ENCODE data around the gene TAGLN.
"Not testable (repeated sequence)": the region's sequence is repeated elsewhere in the genome, so short reads cannot be mapped to it uniquely, and the experiment has no call there.

Gene TAGLN

DNA sequence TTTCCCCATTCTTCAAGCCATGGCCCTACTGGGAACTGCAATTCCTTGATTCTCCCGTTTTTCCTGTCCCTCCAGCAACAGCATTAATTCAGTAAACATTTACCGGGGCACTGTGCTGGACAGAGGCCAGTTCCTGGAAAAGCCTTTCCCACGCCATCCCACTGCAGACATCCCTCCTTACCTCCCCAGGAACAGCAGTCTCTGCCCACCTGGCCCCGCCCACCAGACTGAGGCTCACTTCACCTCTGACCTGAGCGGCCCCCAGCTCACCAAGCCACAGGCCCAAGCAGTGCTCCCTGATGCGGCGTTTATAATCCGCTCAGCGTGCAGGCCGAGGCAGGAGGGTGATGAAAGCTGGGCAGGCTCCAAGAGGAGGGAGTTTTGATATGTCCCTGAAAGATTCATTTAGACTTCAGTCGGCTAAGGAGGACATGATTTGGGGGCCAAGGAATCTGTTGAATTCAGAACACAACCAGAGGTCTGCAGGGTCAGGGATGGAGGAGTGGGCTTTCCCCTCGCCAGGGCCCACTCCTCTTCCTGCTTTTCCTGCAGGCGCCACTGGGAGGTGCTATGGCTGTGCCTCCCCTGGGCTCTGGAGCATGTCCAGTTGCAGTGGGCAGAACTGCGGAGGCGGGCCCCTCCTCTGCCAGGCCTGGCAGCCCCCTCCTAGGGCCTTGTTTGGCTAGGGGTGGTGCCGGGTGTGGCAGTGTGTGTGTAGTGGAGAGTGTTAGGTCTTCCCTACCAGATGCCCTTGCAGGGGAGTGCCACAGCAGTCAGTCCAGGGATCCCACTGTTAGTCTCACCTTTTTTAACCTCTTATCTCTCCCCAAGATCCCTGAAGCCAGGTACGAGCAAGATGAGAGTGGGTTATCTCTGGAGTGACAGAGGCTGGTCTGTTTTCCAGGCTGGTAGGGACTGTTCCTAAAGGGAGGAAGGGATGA, 1.4 kb upstream of the TAGLN start:
- DNase-seq = peak; percentile 60

DNA sequence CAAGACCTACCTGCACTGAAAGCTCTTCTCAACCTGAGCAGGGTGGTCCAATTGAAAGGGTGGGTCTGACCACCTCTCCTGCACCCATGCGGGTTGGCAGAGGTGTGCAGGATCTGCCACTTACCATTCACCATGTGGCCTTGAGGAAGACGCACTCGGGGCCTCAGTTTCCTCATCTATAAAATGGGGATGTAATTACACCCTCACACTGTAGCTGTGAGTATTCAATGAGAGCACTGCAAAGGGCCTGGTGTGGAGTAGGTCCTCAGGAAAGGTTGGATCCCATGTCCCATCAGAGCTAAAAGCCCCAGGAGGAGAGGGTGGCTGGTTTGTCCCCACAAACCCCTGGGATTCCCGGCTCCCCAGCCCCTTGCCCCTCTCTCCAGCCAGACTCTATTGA, 557 bp upstream of the TAGLN start:
- DNase-seq = no peak

DNA sequence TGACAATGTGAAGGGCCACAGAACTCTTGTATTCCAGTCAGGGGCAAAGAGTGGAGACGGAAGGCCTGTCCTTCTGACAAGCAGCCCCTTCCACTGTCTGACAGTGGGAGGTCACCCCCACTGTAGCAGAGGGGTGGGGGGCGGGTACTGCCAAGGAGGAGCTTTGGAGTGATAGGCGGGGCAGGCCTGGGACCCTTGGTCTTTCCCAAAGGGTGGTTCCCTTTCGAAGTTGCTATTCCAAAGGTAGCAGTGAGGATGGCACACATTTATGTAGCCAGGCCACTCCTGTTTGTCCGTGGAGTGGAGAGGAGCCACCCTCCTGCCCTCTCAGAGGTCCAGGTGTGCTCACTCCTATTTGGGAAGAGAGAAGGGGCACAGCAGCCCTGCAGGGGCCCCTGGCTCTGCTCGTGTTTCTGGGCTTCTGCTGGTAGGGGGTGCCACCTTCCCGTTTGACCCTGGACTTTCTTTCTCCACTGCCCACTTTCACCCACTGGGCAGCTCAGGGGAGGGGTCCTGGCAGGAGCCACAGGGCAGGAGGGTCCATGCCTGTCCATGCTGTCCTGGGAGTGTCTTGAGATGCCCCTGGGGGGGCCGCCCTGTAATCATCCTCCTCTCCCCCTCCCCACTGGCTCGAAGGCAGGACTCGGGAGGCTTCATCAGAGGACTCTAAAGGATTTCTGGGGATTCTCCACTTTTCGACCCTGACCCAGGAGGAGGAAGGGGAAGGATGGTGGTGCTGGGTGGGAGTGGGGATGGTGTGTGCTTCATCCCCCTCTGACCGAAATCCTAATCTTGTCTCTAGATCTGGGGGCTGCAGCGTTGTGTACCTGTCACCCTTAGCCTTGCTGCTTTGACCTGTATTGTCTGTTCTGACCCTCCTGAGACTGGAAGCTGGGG, 994 bp downstream of the TAGLN start:
- DNase-seq = peak; percentile 49

DNA sequence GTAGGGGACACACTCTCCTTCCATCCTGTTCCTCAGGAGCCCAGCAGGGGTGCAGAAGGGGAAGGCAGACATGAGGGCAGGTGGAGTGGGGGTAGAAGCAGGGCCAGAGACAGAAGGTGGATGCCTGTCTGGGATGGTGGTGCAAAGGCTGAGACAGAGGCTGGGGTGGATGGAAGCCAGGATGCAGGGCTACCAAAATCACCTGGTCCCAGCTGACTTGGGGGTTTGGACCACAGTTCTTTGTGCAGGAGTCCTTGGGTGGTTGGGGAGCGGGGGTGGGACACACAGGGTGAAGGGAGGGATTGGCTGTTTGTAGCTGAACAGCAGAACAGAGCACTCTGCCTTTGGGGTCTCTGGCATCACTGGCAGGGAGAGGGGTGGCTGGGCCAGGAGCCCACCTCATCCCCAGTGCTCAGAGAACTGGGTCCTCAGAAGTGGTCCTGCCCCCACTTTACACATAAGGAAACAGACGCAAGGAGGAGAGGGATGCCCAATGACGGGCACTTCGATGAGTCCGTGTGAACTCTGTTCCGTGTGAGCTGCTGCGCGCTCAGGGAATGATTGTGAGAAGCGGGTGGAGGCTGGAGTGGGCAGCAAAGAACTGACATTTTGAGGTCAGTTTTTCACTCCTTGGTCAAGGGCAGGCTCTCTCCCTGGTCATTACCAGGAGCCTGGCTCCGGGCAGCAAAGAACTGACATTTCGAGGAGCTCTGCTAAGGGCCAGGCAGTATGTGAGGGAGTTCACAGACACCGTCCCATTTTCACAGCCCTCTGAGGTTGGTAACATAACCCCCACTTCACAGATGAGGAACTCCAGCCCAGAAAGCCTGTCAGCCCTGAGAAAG, 1.9 kb downstream of the TAGLN start:
- no peak for DNase-seq

DNA sequence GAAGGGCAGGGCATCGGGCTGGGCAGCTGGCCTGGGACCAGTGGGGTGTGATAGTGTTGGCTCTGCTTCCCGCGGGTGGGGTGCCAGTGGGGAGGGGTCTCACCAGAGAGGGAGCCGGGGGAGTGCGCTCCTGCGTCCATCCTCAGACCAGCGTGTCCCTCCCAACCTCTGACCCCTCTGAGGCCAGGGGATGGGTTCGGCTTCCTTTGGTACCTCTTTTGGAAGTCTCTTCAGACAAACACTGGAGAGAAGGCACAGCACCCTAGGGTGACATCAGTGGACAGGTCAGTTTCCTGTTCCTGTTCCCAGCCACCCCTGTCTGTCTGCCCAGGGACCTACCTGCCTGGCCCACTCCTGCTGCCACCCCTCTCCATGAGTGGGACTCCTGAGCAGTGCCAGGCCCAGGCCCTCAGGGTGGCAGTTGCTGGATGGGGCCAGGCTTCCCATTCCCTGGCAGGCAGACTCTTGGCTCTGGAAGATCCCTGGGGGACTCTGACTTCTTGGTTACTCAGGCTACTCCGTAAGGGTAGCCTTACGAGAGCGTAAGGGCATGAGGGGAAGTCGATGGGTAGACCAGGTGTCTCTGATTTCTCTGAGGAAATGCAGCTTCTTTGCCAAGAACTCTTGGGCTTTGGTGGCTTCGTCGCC, 2.6 kb downstream of the TAGLN start:
- no peak for DNase-seq

DNA sequence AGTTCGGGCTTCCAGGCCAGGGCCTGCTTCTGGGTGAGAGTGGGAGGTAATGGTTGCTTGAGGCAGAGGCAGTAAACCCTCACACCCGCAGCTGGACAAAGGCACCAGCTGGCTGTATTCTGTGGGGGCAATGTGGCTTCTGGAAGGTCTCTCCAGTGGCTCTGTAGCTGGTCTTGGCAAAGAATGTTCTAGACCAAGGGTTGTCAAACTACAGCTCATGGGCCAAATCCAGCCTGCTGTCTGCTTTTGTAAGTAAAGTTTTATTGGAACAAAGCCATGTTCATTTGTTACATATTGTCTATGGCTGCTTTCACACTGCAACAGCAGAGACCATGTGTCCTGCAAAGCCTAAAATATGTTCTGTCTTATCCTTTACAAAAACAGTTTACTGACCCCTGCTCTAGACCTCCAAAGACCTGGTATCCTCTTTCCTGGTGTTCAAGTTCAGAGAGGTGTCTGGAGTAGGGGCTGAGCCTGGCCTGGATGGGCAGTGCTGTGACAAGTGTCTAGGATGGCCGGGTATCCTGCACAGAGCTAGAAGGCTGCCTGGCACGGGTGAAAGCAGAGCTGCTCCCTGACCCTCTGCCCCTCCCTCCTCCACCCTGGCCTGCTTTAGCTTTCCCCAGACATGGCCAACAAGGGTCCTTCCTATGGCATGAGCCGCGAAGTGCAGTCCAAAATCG, 3.4 kb downstream of the TAGLN start:
- DNase-seq = no peak

DNA sequence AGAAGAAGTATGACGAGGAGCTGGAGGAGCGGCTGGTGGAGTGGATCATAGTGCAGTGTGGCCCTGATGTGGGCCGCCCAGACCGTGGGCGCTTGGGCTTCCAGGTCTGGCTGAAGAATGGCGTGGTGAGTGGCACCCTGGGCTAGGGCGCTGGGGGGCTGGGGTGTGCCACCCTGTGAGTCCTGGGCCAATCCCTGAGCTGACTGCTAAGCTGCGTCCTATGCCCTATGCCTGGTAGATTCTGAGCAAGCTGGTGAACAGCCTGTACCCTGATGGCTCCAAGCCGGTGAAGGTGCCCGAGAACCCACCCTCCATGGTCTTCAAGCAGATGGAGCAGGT, 3.9 kb downstream of the TAGLN start:
- DNase-seq = no peak

DNA sequence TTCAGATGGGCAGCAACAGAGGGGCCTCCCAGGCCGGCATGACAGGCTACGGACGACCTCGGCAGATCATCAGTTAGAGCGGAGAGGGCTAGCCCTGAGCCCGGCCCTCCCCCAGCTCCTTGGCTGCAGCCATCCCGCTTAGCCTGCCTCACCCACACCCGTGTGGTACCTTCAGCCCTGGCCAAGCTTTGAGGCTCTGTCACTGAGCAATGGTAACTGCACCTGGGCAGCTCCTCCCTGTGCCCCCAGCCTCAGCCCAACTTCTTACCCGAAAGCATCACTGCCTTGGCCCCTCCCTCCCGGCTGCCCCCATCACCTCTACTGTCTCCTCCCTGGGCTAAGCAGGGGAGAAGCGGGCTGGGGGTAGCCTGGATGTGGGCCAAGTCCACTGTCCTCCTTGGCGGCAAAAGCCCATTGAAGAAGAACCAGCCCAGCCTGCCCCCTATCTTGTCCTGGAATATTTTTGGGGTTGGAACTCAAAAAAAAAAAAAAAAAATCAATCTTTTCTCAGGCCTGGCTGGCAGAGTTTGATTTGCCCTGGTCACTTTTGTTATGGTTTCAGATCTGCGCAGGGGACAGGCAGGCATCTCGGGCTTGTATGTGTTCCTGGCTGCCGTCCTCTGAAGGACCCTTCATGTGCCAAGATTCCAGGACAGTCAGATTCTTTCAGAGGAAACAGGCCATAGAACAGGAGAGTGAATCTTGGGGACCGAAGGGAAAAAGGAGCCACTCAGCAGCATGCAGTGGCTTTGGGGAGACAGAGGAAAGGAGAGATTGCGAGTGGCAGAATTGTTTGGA, 5.3 kb downstream of the TAGLN start:
- no peak for DNase-seq

DNA sequence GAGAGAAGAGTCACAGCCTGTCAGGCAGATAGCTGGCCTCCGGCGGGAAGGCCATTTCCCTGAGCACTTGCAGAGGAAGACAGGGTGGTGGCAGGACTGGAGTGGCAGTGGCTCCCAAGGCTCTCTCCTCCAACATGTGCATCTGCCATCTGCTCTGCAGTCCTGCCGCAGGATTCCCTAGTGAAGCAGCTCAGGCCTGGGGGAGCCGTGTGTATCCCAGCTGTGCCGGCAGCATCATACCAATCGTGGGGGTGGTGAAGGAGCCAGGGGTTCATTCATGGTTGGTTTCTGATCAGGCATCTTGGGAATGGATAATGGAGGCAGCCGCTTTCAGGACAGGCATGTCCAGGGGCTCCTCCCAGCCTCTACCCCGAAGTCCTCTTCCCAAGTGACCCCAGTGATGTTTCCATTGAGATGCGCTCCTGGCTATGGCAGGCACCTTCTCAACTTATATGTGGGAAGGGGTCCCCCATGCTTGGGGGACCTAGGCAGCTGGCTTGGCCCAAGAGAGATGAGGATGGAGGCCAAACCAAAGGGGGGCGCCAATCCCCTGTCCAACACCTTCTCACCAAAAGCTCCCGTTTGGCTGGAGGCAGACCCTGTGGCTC, 6.1 kb downstream of the TAGLN start:
- no peak for DNase-seq

DNA sequence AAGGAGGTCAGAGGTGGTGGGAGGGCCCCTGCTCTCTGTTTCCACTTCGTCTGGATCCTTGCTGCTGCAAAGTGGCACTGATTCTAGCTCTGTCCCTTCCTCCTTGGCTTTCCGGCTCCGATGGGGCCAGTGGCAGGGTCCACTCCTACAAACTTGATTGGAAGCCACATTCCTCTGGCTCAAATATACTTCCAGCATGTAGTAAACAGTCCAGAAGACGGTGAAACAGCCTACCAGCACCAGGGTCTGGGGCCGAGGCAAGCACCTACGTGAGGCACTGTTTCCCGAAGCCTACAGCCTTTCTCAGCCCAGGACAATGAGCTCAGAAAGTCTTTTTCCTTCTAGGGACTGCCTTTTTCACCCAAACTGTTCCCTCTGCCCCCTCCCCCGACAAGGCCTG, 6.9 kb downstream of the TAGLN start:
- DNase-seq = not testable (repeated sequence)

DNA sequence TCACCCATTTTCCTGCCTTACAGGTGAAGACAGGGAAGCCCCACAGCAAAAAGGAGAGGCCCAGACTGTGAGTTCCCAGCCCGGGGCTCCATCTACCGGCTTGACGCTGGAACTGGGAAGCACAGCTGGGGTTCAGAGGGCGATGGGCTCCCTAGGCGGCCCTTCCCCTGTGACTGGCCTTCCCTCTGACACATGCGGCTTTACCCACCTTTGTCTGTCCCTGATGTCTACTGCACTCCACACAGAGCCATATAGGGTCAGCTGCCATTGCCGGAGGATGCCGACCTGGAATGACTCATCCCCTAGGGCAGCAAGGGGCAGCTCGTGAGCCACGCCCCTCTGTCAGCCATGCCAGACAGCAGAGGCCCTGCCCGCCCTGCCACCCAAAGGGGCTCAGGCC, 7.7 kb downstream of the TAGLN start:
- not testable (repeated sequence) for DNase-seq

DNA sequence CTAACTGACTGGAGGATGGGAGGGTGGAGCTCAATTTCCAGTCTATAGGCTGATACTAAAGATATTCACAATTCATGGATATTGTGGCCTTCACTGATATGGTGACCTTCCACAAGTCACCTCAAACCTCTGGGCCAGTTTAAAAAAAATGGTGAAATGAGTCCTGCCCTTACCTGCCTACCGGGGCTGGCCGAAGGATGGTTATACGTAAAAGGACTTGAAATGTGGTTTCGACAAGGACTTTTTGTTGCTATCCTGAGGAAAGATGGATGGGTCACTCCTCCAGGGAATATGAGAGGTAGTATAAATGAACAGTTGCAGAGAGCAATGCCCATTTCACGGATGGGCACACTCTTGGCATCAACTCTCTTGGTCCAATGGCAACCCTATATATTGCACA, 8.3 kb downstream of the TAGLN start:
- not testable (repeated sequence) for DNase-seq

DNA sequence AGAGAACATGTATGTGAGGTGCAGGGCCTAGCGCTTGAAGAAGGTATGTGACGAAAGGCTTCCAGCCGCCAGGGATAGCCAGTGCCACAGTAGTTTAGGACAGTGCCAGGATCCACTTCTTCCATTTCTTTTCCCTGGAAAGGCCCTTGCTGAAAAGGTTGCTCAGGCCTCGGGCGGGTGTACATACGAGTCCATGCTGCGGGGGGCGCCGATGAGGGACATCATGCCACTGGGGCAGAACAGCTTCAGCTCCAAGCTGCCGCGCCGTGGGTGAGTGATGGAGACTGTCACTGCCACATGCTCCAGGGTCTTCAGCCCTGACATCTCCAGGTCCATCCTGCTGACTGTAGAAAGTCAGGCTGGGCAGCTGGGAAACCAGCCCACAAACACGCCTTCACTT, 9.5 kb downstream of the TAGLN start:
- DNase-seq = peak; percentile 36

DNA sequence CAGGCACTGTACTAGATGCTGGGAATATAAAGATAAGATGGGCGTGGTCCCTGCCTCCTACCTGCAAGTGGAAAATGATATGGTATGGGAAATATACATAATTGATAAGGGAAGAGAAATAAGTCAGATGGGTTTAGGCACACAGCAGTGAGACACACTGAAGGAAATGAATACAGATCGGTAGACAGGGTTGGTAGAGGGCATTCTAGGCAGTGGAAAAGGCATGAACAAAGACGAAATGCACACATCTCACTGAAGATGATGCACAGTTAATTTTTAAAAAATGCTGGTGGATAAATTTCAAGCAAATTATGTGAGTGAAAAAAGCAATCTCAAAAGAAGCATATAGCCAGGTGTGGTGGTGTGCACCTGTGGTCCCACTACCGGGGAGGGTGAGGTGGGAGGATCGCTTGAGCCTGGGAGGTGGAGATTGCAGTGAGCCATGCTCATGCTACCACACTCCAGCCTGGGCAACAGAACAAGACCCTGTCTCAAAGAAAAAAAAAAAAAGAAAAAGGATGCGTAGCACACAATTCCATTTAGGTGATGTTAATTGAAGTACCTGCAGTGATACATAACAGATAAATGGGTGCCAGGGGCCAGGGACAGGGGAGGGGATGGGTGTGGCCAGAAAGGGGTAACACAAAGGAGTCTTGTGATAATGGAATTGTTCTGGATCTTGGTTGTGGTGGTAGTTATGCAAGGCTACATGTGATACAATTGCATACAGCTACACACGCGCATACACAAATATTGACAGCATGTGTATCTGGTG, 10.4 kb downstream of the TAGLN start:
- DNase-seq = peak; percentile 46

DNA sequence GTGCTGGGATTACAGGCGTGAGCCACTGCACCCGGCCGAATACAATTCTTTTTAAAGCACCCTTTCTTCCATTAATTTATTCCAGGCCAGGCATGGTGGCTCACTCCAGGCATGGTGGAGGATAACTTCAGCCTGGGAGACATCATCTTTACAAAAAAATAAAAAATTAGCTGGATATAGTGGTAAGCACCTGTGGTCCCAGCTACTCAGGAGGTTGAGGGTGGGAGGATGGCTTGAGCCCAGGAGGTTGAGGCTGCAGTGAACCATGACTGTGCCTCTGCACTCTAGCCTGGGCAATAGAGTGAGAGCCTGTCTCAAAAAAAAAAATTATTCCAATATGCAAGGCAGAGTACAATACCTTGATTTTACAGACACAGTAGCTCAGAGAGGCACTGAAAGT, 11.4 kb downstream of the TAGLN start:
- no peak for DNase-seq

DNA sequence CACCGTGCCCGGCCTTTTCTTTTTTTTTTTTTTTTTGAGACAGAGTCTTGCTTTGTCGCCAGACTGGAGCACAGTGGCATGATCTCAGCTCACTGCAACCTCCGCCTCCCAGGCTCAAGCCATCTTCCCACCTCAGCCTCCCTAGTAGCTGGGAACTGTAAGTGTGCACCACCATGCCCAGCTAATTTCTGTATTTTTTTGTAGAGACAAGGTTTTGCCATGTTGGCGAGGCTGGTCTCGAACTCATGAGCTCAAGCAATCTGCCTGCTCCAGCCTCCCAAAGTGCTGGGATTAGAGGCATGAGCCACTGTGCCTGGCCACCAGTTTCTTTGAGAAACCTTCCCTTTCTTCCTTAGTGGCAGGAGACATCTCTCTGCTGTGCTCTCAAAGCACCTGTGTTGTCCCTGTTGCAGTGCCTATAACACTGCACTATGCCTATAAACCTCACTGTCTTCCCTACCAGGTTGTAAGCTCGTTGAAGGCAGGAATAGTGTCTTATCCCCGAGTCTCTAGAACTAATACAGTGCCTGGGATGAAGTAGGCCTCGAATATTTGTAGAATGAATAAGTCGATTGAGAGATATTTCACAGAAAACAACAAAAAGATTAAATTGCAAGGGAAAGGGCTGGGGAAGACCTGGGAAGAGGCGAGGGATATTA, 13.7 kb downstream of the TAGLN start:
- no peak for DNase-seq

DNA sequence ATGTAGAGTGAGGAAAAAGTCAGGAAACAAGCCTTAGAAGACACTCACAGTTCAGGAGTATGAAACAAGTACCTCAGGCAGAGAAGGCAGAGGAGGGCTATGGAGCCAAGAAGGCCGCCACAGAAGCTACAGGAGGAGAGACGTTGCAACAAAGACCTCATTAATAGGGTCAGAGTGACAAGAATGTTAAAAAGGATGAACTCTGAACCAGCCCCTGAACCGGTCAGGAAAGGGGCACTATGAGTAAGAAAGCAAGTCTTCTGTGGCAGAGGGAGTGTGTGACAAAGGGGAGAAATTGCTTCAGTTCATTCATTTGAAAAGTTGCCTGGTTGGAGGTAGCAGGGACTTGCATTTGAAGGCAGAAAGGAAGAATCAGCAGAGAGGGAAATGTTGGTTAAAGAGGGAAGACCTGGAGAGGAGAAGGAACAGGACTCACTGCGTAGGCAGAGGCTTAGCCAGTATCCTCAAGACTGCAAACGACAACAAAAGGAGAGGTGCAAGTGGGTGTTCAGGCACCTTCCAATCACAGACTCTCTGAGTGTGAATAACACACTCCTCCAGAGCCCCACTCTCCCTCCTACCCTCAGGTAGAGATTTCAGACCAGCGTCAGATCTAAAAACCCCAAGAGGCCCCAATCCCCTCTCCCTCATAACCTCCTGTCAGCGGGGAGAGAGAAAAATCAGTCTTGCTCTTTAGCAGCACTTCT, 15.4 kb downstream of the TAGLN start:
- DNase-seq = no peak

Data from fibroblast of skin of right biceps (primary cell).